Fibroblast of mammary gland (primary cell): ENCODE data around the gene RORC.
"Not testable (repeated sequence)": the region's sequence is repeated elsewhere in the genome, so short reads cannot be mapped to it uniquely, and the experiment has no call there.

Source experiments
- DNase-seq: peaks from one replicate; pipeline ENCODE4 v3.0.0-alpha.2; 2010; ENCODE audit warnings: low read depth
- H3K4me3 ChIP-seq: 2 replicates; pipeline ENCODE4 v1.5.1; 2011; ENCODE audit warnings: low read depth, mild to moderate bottlenecking, low read length, moderate library complexity; ENCODE audit not compliant: control insufficient read depth
- CTCF ChIP-seq: conservative IDR thresholded peaks from 2 replicates; pipeline ENCODE4 v1.5.1; 2011; ENCODE audit warnings: low read depth, low read length, inconsistent platforms; ENCODE audit not compliant: control insufficient read depth, insufficient read depth

The RORC gene

GRCh38 chr1:151787689-151788088, 43.9 kb downstream of the RORC start:
- DNase-seq: no peak
- TF ChIP-seq CTCF: no peak
- no peak overlapping the region for H3K4me3 ChIP-seq

GRCh38 chr1:151783796-151784195, 47.8 kb downstream of the RORC start:
- H3K4me3 ChIP-seq: no peak overlapping the region
- TF ChIP-seq CTCF: no peak
- no peak for DNase-seq

GRCh38 chr1:151782741-151783140, 48.9 kb downstream of the RORC start:
- H3K4me3 ChIP-seq: no peak overlapping the region
- TF ChIP-seq CTCF: no peak
- no peak for DNase-seq

- H3K4me3 ChIP-seq, DNase-seq: not testable (repeated sequence)
Observed at GRCh38 chr1:151782026-151782425, 49.6 kb downstream of the RORC start.

- H3K4me3 ChIP-seq, DNase-seq: not testable (repeated sequence)
Observed at GRCh38 chr1:151780736-151781135, 50.9 kb downstream of the RORC start.

GRCh38 chr1:151779852-151780251, 51.8 kb downstream of the RORC start:
- no peak for DNase-seq
- no peak for TF ChIP-seq CTCF
- no peak overlapping the region for H3K4me3 ChIP-seq

- H3K4me3 ChIP-seq: no peak overlapping the region
- DNase-seq: no peak
- no peak for TF ChIP-seq CTCF
Observed at GRCh38 chr1:151777317-151777716, 54.3 kb downstream of the RORC start.

GRCh38 chr1:151776665-151777062, 54.9 kb downstream of the RORC start:
- DNase-seq: no peak
- TF ChIP-seq CTCF: no peak
- no peak overlapping the region for H3K4me3 ChIP-seq
